ENCODE measurements around the gene KRTAP10-10. TPM values are rescaled to one million over a fixed set of nuclear protein-coding genes. Genes with fewer than 3 reads are reported as not detected.
A peak's percentile ranks its signal among the peaks of the same experiment; 100 is the strongest.

The KRTAP10-10 gene
- total and polyA plus RNA-seq, 2 of the 8 experiments (the other 6 are each of a cell fraction or from before 2014, with no cell fraction given): not detected

DNA sequence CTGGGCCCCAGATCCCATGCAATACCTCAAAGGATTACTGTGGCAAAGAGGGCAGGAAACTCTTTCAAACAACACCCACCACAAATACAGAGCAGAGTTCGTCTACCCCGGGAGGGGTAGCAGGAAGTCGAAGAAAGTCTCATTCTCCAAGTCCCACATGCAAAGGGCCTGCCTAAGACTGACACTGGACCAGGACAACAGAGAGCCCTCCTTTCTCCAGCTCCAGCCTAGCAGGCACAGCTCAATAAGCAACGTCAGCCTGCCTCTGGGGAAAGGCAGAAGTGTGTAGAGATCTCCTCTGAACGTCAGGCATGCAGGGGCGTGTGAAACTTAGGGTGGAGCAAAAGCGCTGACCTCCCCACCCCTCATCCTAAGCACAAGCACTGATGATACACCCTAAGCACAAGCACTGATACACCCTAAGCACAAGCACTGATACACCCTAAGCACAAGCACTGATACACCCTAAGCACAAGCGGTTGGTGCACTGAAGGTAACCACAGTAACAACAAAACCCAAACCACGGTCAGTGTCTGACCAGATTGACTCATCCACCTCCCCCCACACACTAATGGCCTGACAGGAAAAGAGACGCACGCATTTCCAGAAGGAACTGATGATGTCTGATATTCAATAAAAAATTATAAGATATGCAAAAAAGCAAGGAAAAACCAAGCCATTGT, 21.9 kb downstream of the KRTAP10-10 start:
- no peak overlapping the region for H4K8ac ChIP-seq (ENCODE audit: extremely low read depth, insufficient read depth, low read length)
- no peak overlapping the region for H3K27ac ChIP-seq (ENCODE audit: low read depth, low read length)
- H3K4me3 ChIP-seq (ENCODE audit: extremely low read depth in 1 of 4, insufficient read depth in 2 of 4, low read depth in 3 of 4, low read length in 4 of 4): no peak overlapping the region
- H3K79me2 ChIP-seq (ENCODE audit: control insufficient read depth in 1 of 2, insufficient read depth in 2 of 2, low read length in 2 of 2): no peaks in the 10 kb centered on the region
- H3K14ac ChIP-seq (ENCODE audit: insufficient read length): no peak overlapping the region
- 0 out of 2 replicates have a peak overlapping the region, but pooled peaks have one; percentile 66 for H2AFZ ChIP-seq (ENCODE audit: low read length)
- no peak overlapping the region for H4K5ac ChIP-seq (ENCODE audit: insufficient read length, low read depth, low read length)
- ChIA-PET POLR2A (ENCODE audit: partially characterized antibody) (no interaction called here), CTCF (ENCODE audit: partially characterized antibody) (no interaction called here)
- peaks cover 0 to 4% of the 10 kb centered on the region in 2 experiments; a peak in 2 of 4 replicates for H3K9me3 ChIP-seq (ENCODE audit: insufficient read depth in 2 of 2, low read depth in 1 of 2, low read length in 1 of 2)
- 0 out of 2 replicates have a peak overlapping the region, but pooled peaks have one; percentile 51 for H2BK20ac ChIP-seq (ENCODE audit: low read length)
- DNase-seq (ENCODE audit: low read depth in 1 of 2, low spot score in 2 of 2): no peak
- H2AK5ac ChIP-seq (ENCODE audit: low read depth, low read length): no peak overlapping the region
- H2BK120ac ChIP-seq (replicated peaks; ENCODE audit: low read depth, low read length): no peak overlapping the region
- no peak overlapping the region for H3K56ac ChIP-seq (replicated peaks; ENCODE audit: insufficient read length, low read depth, low read length)
- H2BK15ac ChIP-seq (ENCODE audit: low read length): peak overlapping the region; percentile 98; the same call in 1 of the 2 replicates
- H3K4ac ChIP-seq (replicated peaks; ENCODE audit: insufficient read length, low read depth, low read length): no peak overlapping the region
- 77% methylated on average over 9 of the region's 11 CpGs; no CpG with 5 or more reads in 1 of the 2 experiments for WGBS, 2 experiments (ENCODE audit: extremely low coverage in 1 of 2, insufficient coverage in 1 of 2, insufficient read length in 1 of 2, insufficient replicate concordance in 2 of 2, low coverage in 1 of 2, low lambda C conversion rate in 2 of 2, missing lambda C conversion rate in 1 of 2)
- no peak overlapping the region; a peak in 1 of 7 replicates for H3K9ac ChIP-seq (replicated peaks in 1 of 4; ENCODE audit: extremely low read depth in 1 of 4, low read depth in 3 of 4, low read length in 3 of 4)
- peak overlapping the region; percentile 82; the same call in 1 of the 2 replicates for H2BK5ac ChIP-seq (ENCODE audit: low read depth, low read length)
- no peaks in the 10 kb centered on the region for H3K23me2 ChIP-seq (ENCODE audit: low read depth, low read length)
- H3K4me1 ChIP-seq (replicated peaks in 1 of 4; ENCODE audit: control insufficient read depth in 3 of 4, insufficient read depth in 4 of 4, low read length in 3 of 4): peaks cover 0 to 9% (median 3%) of the 10 kb centered on the region in 4 experiments; a peak in 5 of 7 replicates
- peak overlapping the region; percentile 92 for H2BK12ac ChIP-seq (ENCODE audit: low read depth, low read length)
- no peak overlapping the region for H3K23ac ChIP-seq (ENCODE audit: insufficient read length)
- H3K27me3 ChIP-seq (replicated peaks in 1 of 4; ENCODE audit: control insufficient read depth in 3 of 4, extremely low read depth in 1 of 4, insufficient read depth in 3 of 4, low read length in 3 of 4): no peaks in the 10 kb centered on the region
- no peak overlapping the region for H3K4me2 ChIP-seq (ENCODE audit: insufficient read depth in 1 of 2, low read depth in 2 of 2, low read length in 2 of 2)
- H3K18ac ChIP-seq (ENCODE audit: extremely low read depth, low read length): peak overlapping the region; percentile 17; the same call in 1 of the 2 replicates
- no peaks in the 10 kb centered on the region for H4K20me1 ChIP-seq (replicated peaks in 1 of 2; ENCODE audit: control insufficient read depth in 1 of 2, insufficient read depth in 2 of 2, low read length in 2 of 2)
- H3K36me3 ChIP-seq (ENCODE audit: control insufficient read depth in 2 of 4, insufficient read depth in 4 of 4, low read length in 3 of 4): no peaks in the 10 kb centered on the region
- peak overlapping the region; percentile 84 for H4K91ac ChIP-seq (replicated peaks; ENCODE audit: insufficient read length, low read length)
- no peaks in the 10 kb centered on the region for H3K79me1 ChIP-seq (ENCODE audit: low read depth, low read length)
- no peak for FAIRE-seq
- TF ChIP-seq ASH2L (IDR thresholded peaks at IDR 0.05; ENCODE audit: low read length) (no peak), JUND (IDR thresholded peaks at IDR 0.05; ENCODE audit: low read length) (no peak)

All from H1 (cell line).